ENCODE data around the gene PRSS23.
"Not testable (repeated sequence)": the region's sequence is repeated elsewhere in the genome, so short reads cannot be mapped to it uniquely, and the experiment has no call there.

Gene PRSS23

GRCh38 chr11:86824139-86824538 is 23.8 kb downstream of the PRSS23 start:
- H3K23ac ChIP-seq (ENCODE audit: low read depth, low read length, poor library complexity); H3K4me3 ChIP-seq (ENCODE audit: low read length in 2 of 2); H3K14ac ChIP-seq (ENCODE audit: low read length); H3K9ac ChIP-seq (ENCODE audit: low read depth, low read length, poor library complexity); H3K27ac ChIP-seq (replicated peaks; ENCODE audit: low read length); H2BK12ac ChIP-seq (ENCODE audit: low read length); H2BK5ac ChIP-seq (ENCODE audit: low read length); H2AK5ac ChIP-seq (ENCODE audit: low read depth, low read length); H3K4me1 ChIP-seq (ENCODE audit: control insufficient read depth in 2 of 2, insufficient read depth in 1 of 2, low read depth in 1 of 2, low read length in 2 of 2); H3K4ac ChIP-seq (ENCODE audit: low read length); H3K18ac ChIP-seq (ENCODE audit: low read length); H3K79me1 ChIP-seq (ENCODE audit: low read depth, low read length); DNase-seq (ENCODE audit: low spot score); H4K8ac ChIP-seq (ENCODE audit: low read depth, low read length); H2BK120ac ChIP-seq (ENCODE audit: low read depth, low read length); H2AFZ ChIP-seq (ENCODE audit: low read length); H2BK15ac ChIP-seq (ENCODE audit: low read length); H4K91ac ChIP-seq (ENCODE audit: low read depth, low read length, poor library complexity); H3K4me2 ChIP-seq (ENCODE audit: insufficient read depth, low read length, poor library complexity, severe bottlenecking); H3K27me3 ChIP-seq (ENCODE audit: control insufficient read depth in 3 of 3, insufficient read depth in 3 of 3, low read depth in 1 of 3, low read length in 3 of 3): not testable (repeated sequence)
- peaks cover 5 to 24% of the 10 kb centered on the region in 2 donors for H3K36me3 ChIP-seq (replicated peaks in 1 of 2; ENCODE audit: control insufficient read depth in 2 of 2, insufficient read depth in 2 of 2, low read length in 2 of 2)
- no CpG with 5 or more reads among the region's 3 CpGs for WGBS, 2 donors (ENCODE audit: extremely low coverage in 2 of 2, insufficient read length in 2 of 2, insufficient replicate concordance in 1 of 2)
- peaks cover 4 to 15% of the 10 kb centered on the region in 2 donors for H3K9me3 ChIP-seq (replicated peaks in 1 of 2; ENCODE audit: control insufficient read depth in 2 of 2, insufficient read depth in 1 of 2, low read depth in 1 of 2, low read length in 2 of 2)

GRCh38 chr11:86834376-86834775 is 34.0 kb downstream of the PRSS23 start:
- not testable (repeated sequence) for DNase-seq (ENCODE audit: low spot score); H3K18ac ChIP-seq (ENCODE audit: low read length); H4K8ac ChIP-seq (ENCODE audit: low read depth, low read length); H3K27ac ChIP-seq (replicated peaks; ENCODE audit: low read length); H3K4me3 ChIP-seq (ENCODE audit: low read length in 2 of 2); H2BK120ac ChIP-seq (ENCODE audit: low read depth, low read length); H4K91ac ChIP-seq (ENCODE audit: low read depth, low read length, poor library complexity); H2BK12ac ChIP-seq (ENCODE audit: low read length); H3K9ac ChIP-seq (ENCODE audit: low read depth, low read length, poor library complexity); H3K4ac ChIP-seq (ENCODE audit: low read length); H3K79me1 ChIP-seq (ENCODE audit: low read depth, low read length); H3K14ac ChIP-seq (ENCODE audit: low read length); H3K4me2 ChIP-seq (ENCODE audit: insufficient read depth, low read length, poor library complexity, severe bottlenecking); H3K4me1 ChIP-seq (ENCODE audit: control insufficient read depth in 2 of 2, insufficient read depth in 1 of 2, low read depth in 1 of 2, low read length in 2 of 2); H3K23ac ChIP-seq (ENCODE audit: low read depth, low read length, poor library complexity); H2AFZ ChIP-seq (ENCODE audit: low read length); H3K27me3 ChIP-seq (ENCODE audit: control insufficient read depth in 3 of 3, insufficient read depth in 3 of 3, low read depth in 1 of 3, low read length in 3 of 3); H2BK15ac ChIP-seq (ENCODE audit: low read length); H2AK5ac ChIP-seq (ENCODE audit: low read depth, low read length); H2BK5ac ChIP-seq (ENCODE audit: low read length)
- Histone ChIP-seq H3K9me3 (replicated peaks in 1 of 2; ENCODE audit: control insufficient read depth in 2 of 2, insufficient read depth in 1 of 2, low read depth in 1 of 2, low read length in 2 of 2) (peaks cover 8 to 44% of the 10 kb centered on the region in 2 donors), H3K36me3 (replicated peaks in 1 of 2; ENCODE audit: control insufficient read depth in 2 of 2, insufficient read depth in 2 of 2, low read length in 2 of 2) (peaks cover 28 to 86% of the 10 kb centered on the region in 2 donors)
- WGBS, 2 donors (ENCODE audit: extremely low coverage in 2 of 2, insufficient read length in 2 of 2, insufficient replicate concordance in 1 of 2), result no CpG with 5 or more reads among the region's 6 CpGs

GRCh38 chr11:86844762-86845508 is 44.6 kb downstream of the PRSS23 start:
- not testable (repeated sequence) for H2BK5ac ChIP-seq (ENCODE audit: low read length); H3K79me1 ChIP-seq (ENCODE audit: low read depth, low read length); H2BK12ac ChIP-seq (ENCODE audit: low read length); H3K4ac ChIP-seq (ENCODE audit: low read length); H3K27ac ChIP-seq (replicated peaks; ENCODE audit: low read length); H3K4me1 ChIP-seq (ENCODE audit: control insufficient read depth in 2 of 2, insufficient read depth in 1 of 2, low read depth in 1 of 2, low read length in 2 of 2); H3K23ac ChIP-seq (ENCODE audit: low read depth, low read length, poor library complexity); H2AK5ac ChIP-seq (ENCODE audit: low read depth, low read length); H4K8ac ChIP-seq (ENCODE audit: low read depth, low read length); H2BK15ac ChIP-seq (ENCODE audit: low read length); H2BK120ac ChIP-seq (ENCODE audit: low read depth, low read length); H4K91ac ChIP-seq (ENCODE audit: low read depth, low read length, poor library complexity); H2AFZ ChIP-seq (ENCODE audit: low read length); H3K27me3 ChIP-seq (ENCODE audit: control insufficient read depth in 3 of 3, insufficient read depth in 3 of 3, low read depth in 1 of 3, low read length in 3 of 3); H3K9me3 ChIP-seq (replicated peaks in 1 of 2; ENCODE audit: control insufficient read depth in 2 of 2, insufficient read depth in 1 of 2, low read depth in 1 of 2, low read length in 2 of 2); H3K4me3 ChIP-seq (ENCODE audit: low read length in 2 of 2); DNase-seq (ENCODE audit: low spot score); H3K14ac ChIP-seq (ENCODE audit: low read length); H3K18ac ChIP-seq (ENCODE audit: low read length); H3K4me2 ChIP-seq (ENCODE audit: insufficient read depth, low read length, poor library complexity, severe bottlenecking); H3K9ac ChIP-seq (ENCODE audit: low read depth, low read length, poor library complexity)
- H3K36me3 ChIP-seq (replicated peaks in 1 of 2; ENCODE audit: control insufficient read depth in 2 of 2, insufficient read depth in 2 of 2, low read length in 2 of 2), result peaks cover 1 to 22% of the 10 kb centered on the region in 2 donors
- WGBS, 2 donors (ENCODE audit: extremely low coverage in 2 of 2, insufficient read length in 2 of 2, insufficient replicate concordance in 1 of 2), result no CpG with 5 or more reads among the region's 4 CpGs

GRCh38 chr11:86848132-86848531 is 47.8 kb downstream of the PRSS23 start:
- no peak overlapping the region for H2BK5ac ChIP-seq (ENCODE audit: low read length)
- H3K27ac ChIP-seq (replicated peaks; ENCODE audit: low read length), result no peak overlapping the region
- no peak overlapping the region for H3K4me3 ChIP-seq (ENCODE audit: low read length in 2 of 2)

More at GRCh38 chr11:86848132-86848531, 47.8 kb downstream of the PRSS23 start:
- H4K91ac ChIP-seq (ENCODE audit: low read depth, low read length, poor library complexity), result no peak overlapping the region
- no peak overlapping the region for H3K14ac ChIP-seq (ENCODE audit: low read length)
- DNase-seq (ENCODE audit: low spot score), result no peak
- no peak overlapping the region for H3K4me2 ChIP-seq (ENCODE audit: insufficient read depth, low read length, poor library complexity, severe bottlenecking)
- peaks cover 0 to 2% of the 10 kb centered on the region in 2 donors for H3K4me1 ChIP-seq (ENCODE audit: control insufficient read depth in 2 of 2, insufficient read depth in 1 of 2, low read depth in 1 of 2, low read length in 2 of 2)
- WGBS, 2 donors (ENCODE audit: extremely low coverage in 2 of 2, insufficient read length in 2 of 2, insufficient replicate concordance in 1 of 2), result no CpG with 5 or more reads among the region's 1 CpG
- H2AFZ ChIP-seq (ENCODE audit: low read length), result no peak overlapping the region
- H3K9me3 ChIP-seq (replicated peaks in 1 of 2; ENCODE audit: control insufficient read depth in 2 of 2, insufficient read depth in 1 of 2, low read depth in 1 of 2, low read length in 2 of 2), result no peaks in the 10 kb centered on the region
- no peak overlapping the region for H3K18ac ChIP-seq (ENCODE audit: low read length)
- no peak overlapping the region for H2AK5ac ChIP-seq (ENCODE audit: low read depth, low read length)
- H3K79me1 ChIP-seq (ENCODE audit: low read depth, low read length), result no peaks in the 10 kb centered on the region
- no peak overlapping the region for H2BK12ac ChIP-seq (ENCODE audit: low read length)
- no peak overlapping the region for H3K23ac ChIP-seq (ENCODE audit: low read depth, low read length, poor library complexity)
- H3K36me3 ChIP-seq (replicated peaks in 1 of 2; ENCODE audit: control insufficient read depth in 2 of 2, insufficient read depth in 2 of 2, low read length in 2 of 2), result peaks cover 4 to 42% of the 10 kb centered on the region in 2 donors
- H3K9ac ChIP-seq (ENCODE audit: low read depth, low read length, poor library complexity), result no peak overlapping the region
- no peaks in the 10 kb centered on the region for H3K27me3 ChIP-seq (ENCODE audit: control insufficient read depth in 3 of 3, insufficient read depth in 3 of 3, low read depth in 1 of 3, low read length in 3 of 3)
- H3K4ac ChIP-seq (ENCODE audit: low read length), result no peak overlapping the region
- H2BK120ac ChIP-seq (ENCODE audit: low read depth, low read length), result no peak overlapping the region
- H2BK15ac ChIP-seq (ENCODE audit: low read length), result no peak overlapping the region
- no peak overlapping the region for H4K8ac ChIP-seq (ENCODE audit: low read depth, low read length)
